ENCODE data around the gene OSGIN1. TPM values are rescaled to one million over a fixed set of nuclear protein-coding genes. Genes with fewer than 3 reads are reported as not detected.
A peak's percentile ranks its signal among the peaks of the same experiment; 100 is the strongest.

OSGIN1 gene
- total and polyA plus RNA-seq, 2 of the 8 experiments (the other 6 are each of a cell fraction or from before 2014, with no cell fraction given): 0.58 to 0.76 TPM

GRCh38 chr16:83995754-83996153 lies 42.7 kb downstream of the OSGIN1 start:
- POLR2A ChIA-PET (ENCODE audit: partially characterized antibody): interaction anchor here (0.8 to 1.1 kb wide), 3 partner anchors 10 to 18 kb away, joined by 3 read pairs; no protein-coding TSS in a partner anchor
- WGBS, 2 experiments (ENCODE audit: extremely low coverage in 1 of 2, insufficient coverage in 1 of 2, insufficient read length in 1 of 2, insufficient replicate concordance in 2 of 2, low coverage in 1 of 2, low lambda C conversion rate in 2 of 2, missing lambda C conversion rate in 1 of 2): 26% methylated on average over 20 of the region's 21 CpGs; no CpG with 5 or more reads in 1 of the 2 experiments
- H2BK120ac ChIP-seq (replicated peaks; ENCODE audit: low read depth, low read length): no peak overlapping the region
- TF ChIP-seq ATF2 (IDR thresholded peaks at IDR 0.05; ENCODE audit: low read length) (no peak), ZNF274 (IDR thresholded peaks at IDR 0.05; ENCODE audit: borderline replicate concordance, extremely low read depth, low read length) (no peak), BRCA1 (IDR thresholded peaks at IDR 0.05; ENCODE audit: low read depth, low read length) (no peak), SUZ12 (IDR thresholded peaks at IDR 0.05; ENCODE audit: low read length) (no peak), TBP (IDR thresholded peaks at IDR 0.05; ENCODE audit: low read depth, low read length) (no peak), FOSL1 (IDR thresholded peaks at IDR 0.05; ENCODE audit: insufficient read depth, low read depth, low read length) (no peak), E2F6 (IDR thresholded peaks at IDR 0.05) (no peak; the same call in 1 of the 2 replicates), RNF2 (IDR thresholded peaks at IDR 0.05; ENCODE audit: borderline replicate concordance, low read depth, low read length, missing control alignments, poor library complexity, severe bottlenecking) (no peak), NRF1 (IDR thresholded peaks at IDR 0.05; ENCODE audit: low read depth, low read length) (no peak), SP1 (IDR thresholded peaks at IDR 0.05; ENCODE audit: low read depth, low read length) (peak; percentile 48; the same call in 1 of the 2 replicates), YY1 (IDR thresholded peaks at IDR 0.05; ENCODE audit: low read depth, low read length) (no peak)

More at GRCh38 chr16:83995754-83996153, 42.7 kb downstream of the OSGIN1 start:
- Histone ChIP-seq H3K27me3 (replicated peaks in 1 of 4; ENCODE audit: control insufficient read depth in 3 of 4, extremely low read depth in 1 of 4, insufficient read depth in 3 of 4, low read length in 3 of 4) (no peaks in the 10 kb centered on the region), H3K27ac (ENCODE audit: low read depth, low read length) (no peak overlapping the region), H4K8ac (ENCODE audit: extremely low read depth, insufficient read depth, low read length) (no peak overlapping the region), H3K23ac (ENCODE audit: insufficient read length) (no peak overlapping the region), H3K9ac (replicated peaks in 1 of 4; ENCODE audit: extremely low read depth in 1 of 4, low read depth in 3 of 4, low read length in 3 of 4) (no peak overlapping the region), H2BK12ac (ENCODE audit: low read depth, low read length) (no peak overlapping the region), H4K5ac (ENCODE audit: insufficient read length, low read depth, low read length) (no peak overlapping the region), H4K91ac (replicated peaks; ENCODE audit: insufficient read length, low read length) (no peak overlapping the region), H3K4me1 (replicated peaks in 1 of 4; ENCODE audit: control insufficient read depth in 3 of 4, insufficient read depth in 4 of 4, low read length in 3 of 4) (peaks cover 2 to 12% (median 7%) of the 10 kb centered on the region in 4 experiments; a peak in 5 of 7 replicates), H3K79me1 (ENCODE audit: low read depth, low read length) (no peaks in the 10 kb centered on the region), H2AFZ (ENCODE audit: low read length) (no peak overlapping the region), H3K18ac (ENCODE audit: extremely low read depth, low read length) (no peak overlapping the region; the same call in 1 of the 2 replicates), H2BK15ac (ENCODE audit: low read length) (no peak overlapping the region), H3K4ac (replicated peaks; ENCODE audit: insufficient read length, low read depth, low read length) (no peak overlapping the region), H2AK5ac (ENCODE audit: low read depth, low read length) (no peak overlapping the region), H3K56ac (replicated peaks; ENCODE audit: insufficient read length, low read depth, low read length) (no peak overlapping the region), H3K79me2 (ENCODE audit: control insufficient read depth in 1 of 2, insufficient read depth in 2 of 2, low read length in 2 of 2) (no peaks in the 10 kb centered on the region), H4K20me1 (replicated peaks in 1 of 2; ENCODE audit: control insufficient read depth in 1 of 2, insufficient read depth in 2 of 2, low read length in 2 of 2) (peaks cover 0 to 2% of the 10 kb centered on the region in 2 experiments), H2BK5ac (ENCODE audit: low read depth, low read length) (no peak overlapping the region), H3K14ac (ENCODE audit: insufficient read length) (no peak overlapping the region), H2BK20ac (ENCODE audit: low read length) (no peak overlapping the region), H3K4me2 (ENCODE audit: insufficient read depth in 1 of 2, low read depth in 2 of 2, low read length in 2 of 2) (peak overlapping the region in 1 of 2 experiments; percentile 56; a peak in 2 of 4 replicates), H3K9me3 (ENCODE audit: insufficient read depth in 2 of 2, low read depth in 1 of 2, low read length in 1 of 2) (no peaks in the 10 kb centered on the region; a peak in 1 of 4 replicates), H3K36me3 (ENCODE audit: control insufficient read depth in 2 of 4, insufficient read depth in 4 of 4, low read length in 3 of 4) (no peaks in the 10 kb centered on the region; a peak in 1 of 8 replicates), H3K23me2 (ENCODE audit: low read depth, low read length) (no peaks in the 10 kb centered on the region), H3K4me3 (ENCODE audit: extremely low read depth in 1 of 4, insufficient read depth in 2 of 4, low read depth in 3 of 4, low read length in 4 of 4) (peak overlapping the region in 1 of 4 experiments; percentile 42; a peak in 2 of 8 replicates)
- no peak for FAIRE-seq
- DNase-seq (ENCODE audit: low read depth in 1 of 2, low spot score in 2 of 2): peak in 1 of 2 experiments; percentile 82
- CTCF ChIA-PET (ENCODE audit: partially characterized antibody): interaction anchor here (0.6 to 6.0 kb wide), 17 partner anchors 15 to 166 kb away, joined by 3 to 42 read pairs (median 4); partner anchors contain the start of gene SLC38A8

Measured in H1 (cell line).